C4-2B (cell line): ENCODE results near the gene PADI1.

ENCODE experiments used
- ZFX ChIP-seq: fragments of 450-650 bp; IDR thresholded peaks from 2 replicates; pipeline ENCODE4 v1.6.1; 2017
- TF ChIP-seq, protein P1 (sequence below): fragments of 450-650 bp; conservative IDR thresholded peaks from 2 replicates; pipeline ENCODE4 v1.5.1; 2017; ENCODE audit warnings: mild to moderate bottlenecking

- TF ChIP-seq ZFX, result no peak
- TF ChIP-seq, protein P1, sequence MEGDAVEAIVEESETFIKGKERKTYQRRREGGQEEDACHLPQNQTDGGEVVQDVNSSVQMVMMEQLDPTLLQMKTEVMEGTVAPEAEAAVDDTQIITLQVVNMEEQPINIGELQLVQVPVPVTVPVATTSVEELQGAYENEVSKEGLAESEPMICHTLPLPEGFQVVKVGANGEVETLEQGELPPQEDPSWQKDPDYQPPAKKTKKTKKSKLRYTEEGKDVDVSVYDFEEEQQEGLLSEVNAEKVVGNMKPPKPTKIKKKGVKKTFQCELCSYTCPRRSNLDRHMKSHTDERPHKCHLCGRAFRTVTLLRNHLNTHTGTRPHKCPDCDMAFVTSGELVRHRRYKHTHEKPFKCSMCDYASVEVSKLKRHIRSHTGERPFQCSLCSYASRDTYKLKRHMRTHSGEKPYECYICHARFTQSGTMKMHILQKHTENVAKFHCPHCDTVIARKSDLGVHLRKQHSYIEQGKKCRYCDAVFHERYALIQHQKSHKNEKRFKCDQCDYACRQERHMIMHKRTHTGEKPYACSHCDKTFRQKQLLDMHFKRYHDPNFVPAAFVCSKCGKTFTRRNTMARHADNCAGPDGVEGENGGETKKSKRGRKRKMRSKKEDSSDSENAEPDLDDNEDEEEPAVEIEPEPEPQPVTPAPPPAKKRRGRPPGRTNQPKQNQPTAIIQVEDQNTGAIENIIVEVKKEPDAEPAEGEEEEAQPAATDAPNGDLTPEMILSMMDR, result no peak
These were observed 5.5 kb upstream of the PADI1 start for GRCh38 chr1:17199267-17200044.
